Measurements from ENCODE around the gene KRT86. TPM values are rescaled to one million over a fixed set of nuclear protein-coding genes. Genes with fewer than 3 reads are reported as not detected.

KRT86 gene
- total RNA-seq, 1 donor from 2014 or later, result not detected

- Mint-ChIP-seq H3K9me3 (ENCODE audit: low read depth) (no peaks in the 10 kb centered on the region), H3K36me3 (ENCODE audit: insufficient read depth) (no peaks in the 10 kb centered on the region), H3K27me3 (peaks cover 36% of the 10 kb centered on the region), H3K27ac (no peak overlapping the region), H3K4me1 (ENCODE audit: low read depth) (no peaks in the 10 kb centered on the region), H3K4me3 (ENCODE audit: low read depth) (no peak overlapping the region)
- no peak for DNase-seq (ENCODE audit: low spot score, unreplicated experiment)
- no peak for TF ChIP-seq CTCF (IDR thresholded peaks at IDR 0.05; ENCODE audit: unreplicated experiment)
Observed at GRCh38 chr12:52354200-52354599, 79.8 kb downstream of the KRT86 start.

GRCh38 chr12:52355176-52355575 is 80.7 kb downstream of the KRT86 start:
- DNase-seq (ENCODE audit: low spot score, unreplicated experiment), result no peak
- H3K36me3 Mint-ChIP-seq (ENCODE audit: insufficient read depth), result no peaks in the 10 kb centered on the region
- H3K4me1 Mint-ChIP-seq (ENCODE audit: low read depth), result no peaks in the 10 kb centered on the region
- no peak overlapping the region for H3K27ac Mint-ChIP-seq
- peaks cover 42% of the 10 kb centered on the region for H3K27me3 Mint-ChIP-seq
- H3K9me3 Mint-ChIP-seq (ENCODE audit: low read depth), result no peaks in the 10 kb centered on the region
- no peak for TF ChIP-seq CTCF (IDR thresholded peaks at IDR 0.05; ENCODE audit: unreplicated experiment)
- no peak overlapping the region for H3K4me3 Mint-ChIP-seq (ENCODE audit: low read depth)

- Mint-ChIP-seq H3K4me3 (ENCODE audit: low read depth) (no peak overlapping the region), H3K4me1 (ENCODE audit: low read depth) (no peaks in the 10 kb centered on the region), H3K9me3 (ENCODE audit: low read depth) (no peaks in the 10 kb centered on the region), H3K36me3 (ENCODE audit: insufficient read depth) (no peaks in the 10 kb centered on the region), H3K27me3 (peaks cover 44% of the 10 kb centered on the region), H3K27ac (no peak overlapping the region)
- no peak for DNase-seq (ENCODE audit: low spot score, unreplicated experiment)
- TF ChIP-seq CTCF (IDR thresholded peaks at IDR 0.05; ENCODE audit: unreplicated experiment), result no peak
Observed at GRCh38 chr12:52356031-52356761, 81.8 kb downstream of the KRT86 start.

GRCh38 chr12:52356762-52357580 is 82.5 kb downstream of the KRT86 start:
- Mint-ChIP-seq H3K27me3 (peaks cover 45% of the 10 kb centered on the region), H3K4me3 (ENCODE audit: low read depth) (no peak overlapping the region), H3K36me3 (ENCODE audit: insufficient read depth) (no peaks in the 10 kb centered on the region), H3K9me3 (ENCODE audit: low read depth) (no peaks in the 10 kb centered on the region), H3K4me1 (ENCODE audit: low read depth) (no peaks in the 10 kb centered on the region), H3K27ac (no peak overlapping the region)
- no peak for DNase-seq (ENCODE audit: low spot score, unreplicated experiment)
- no peak for TF ChIP-seq CTCF (IDR thresholded peaks at IDR 0.05; ENCODE audit: unreplicated experiment)

Other genes starting within 250 kb of the KRT86 start
- 21.7 and 22.8 TPM in 2 replicates for gene NR4A1, start 223.2 kb upstream of the KRT86 start, total RNA-seq
- gene ATG101, start 204.7 kb upstream of the KRT86 start, total RNA-seq, result 23.5 and 26.4 TPM in 2 replicates
- gene SMIM41, start 194.9 kb upstream of the KRT86 start, total RNA-seq, result not detected in 2 replicates
- 0.07 and 0.20 TPM in 2 replicates for gene KRT80, start 82.6 kb upstream of the KRT86 start, total RNA-seq
- gene KRT7, start 41.4 kb upstream of the KRT86 start, total RNA-seq, result 11.6 and 18.2 TPM in 2 replicates
- gene KRT81, start 16.9 kb downstream of the KRT86 start, total RNA-seq, result not detected in 2 replicates
- not detected in 2 replicates for gene KRT83, start 46.8 kb downstream of the KRT86 start, total RNA-seq
- gene KRT85, start 92.8 kb downstream of the KRT86 start, total RNA-seq, result not detected in 2 replicates
- gene KRT84, start 111.0 kb downstream of the KRT86 start, total RNA-seq, result not detected in 2 replicates
- gene KRT82, start 131.7 kb downstream of the KRT86 start, total RNA-seq, result not detected in 2 replicates
- gene KRT75, start 159.7 kb downstream of the KRT86 start, total RNA-seq, result not detected in 2 replicates
- gene KRT6B, start 177.5 kb downstream of the KRT86 start, total RNA-seq, result not detected in 2 replicates
- not detected in 2 replicates for gene KRT6C, start 199.2 kb downstream of the KRT86 start, total RNA-seq
- not detected in 2 replicates for gene KRT6A, start 218.6 kb downstream of the KRT86 start, total RNA-seq
- not detected in 2 replicates for gene KRT5, start 245.7 kb downstream of the KRT86 start, total RNA-seq